GM12865 (cell line): ENCODE data around the gene DGCR8.

ENCODE experiments used
- DNase-seq: peaks from one replicate; pipeline ENCODE4 v3.0.0; 2010; ENCODE audit warnings: low read depth
- H3K4me3 ChIP-seq: 2 replicates; pipeline ENCODE4 v1.5.1; 2011; ENCODE audit warnings: mild to moderate bottlenecking, low read depth, low read length, control low read depth
- TF ChIP-seq, protein P1 (sequence below): IDR thresholded peaks from 2 replicates; pipeline ENCODE4 v1.5.1; 2011; ENCODE audit warnings: low read length, control low read depth, low read depth, inconsistent platforms; ENCODE audit not compliant: insufficient read depth; ENCODE audit errors: missing control alignments

The DGCR8 gene

DNA sequence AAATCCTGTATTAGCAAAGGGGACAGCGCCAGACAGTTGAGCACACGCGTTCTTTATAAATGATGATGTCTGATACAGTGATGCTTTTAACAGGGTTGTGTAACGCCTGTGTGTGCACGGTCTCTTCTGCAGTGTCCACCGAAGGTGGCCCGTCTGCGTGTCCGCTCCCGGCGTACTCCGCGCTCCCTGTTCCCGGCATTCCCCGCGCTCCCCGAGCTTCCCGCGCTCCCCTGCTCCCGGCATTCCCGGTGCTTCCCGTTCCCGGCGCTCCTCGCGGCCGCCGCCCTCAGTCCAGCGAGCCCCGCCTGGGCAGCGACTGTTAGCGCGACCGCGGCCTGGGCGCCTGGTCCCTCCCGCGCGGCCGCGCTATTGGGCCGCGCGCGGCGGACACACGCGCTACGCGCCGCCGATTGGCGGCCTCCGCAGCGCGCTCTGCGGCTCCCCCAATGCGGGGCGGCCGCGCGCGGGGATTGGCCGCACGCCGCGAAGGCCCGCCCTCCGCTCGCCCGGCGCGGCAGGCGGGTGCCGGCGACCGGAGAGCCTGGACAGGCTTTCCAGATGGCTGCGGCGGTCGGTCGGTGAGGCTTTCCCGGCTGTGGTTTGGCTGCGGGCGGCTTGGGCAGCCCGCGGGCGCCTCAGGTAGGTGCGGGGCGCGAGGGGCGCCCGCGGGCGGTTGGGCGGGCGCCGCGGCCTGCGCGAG is at the start of gene DGCR8:
TSS of gene DGCR8 (plus strand) at position 497 of the 700 bp plus-strand sequence. CDS start 5,723 bp downstream, outside the sequence.
- TF ChIP-seq, protein P1, sequence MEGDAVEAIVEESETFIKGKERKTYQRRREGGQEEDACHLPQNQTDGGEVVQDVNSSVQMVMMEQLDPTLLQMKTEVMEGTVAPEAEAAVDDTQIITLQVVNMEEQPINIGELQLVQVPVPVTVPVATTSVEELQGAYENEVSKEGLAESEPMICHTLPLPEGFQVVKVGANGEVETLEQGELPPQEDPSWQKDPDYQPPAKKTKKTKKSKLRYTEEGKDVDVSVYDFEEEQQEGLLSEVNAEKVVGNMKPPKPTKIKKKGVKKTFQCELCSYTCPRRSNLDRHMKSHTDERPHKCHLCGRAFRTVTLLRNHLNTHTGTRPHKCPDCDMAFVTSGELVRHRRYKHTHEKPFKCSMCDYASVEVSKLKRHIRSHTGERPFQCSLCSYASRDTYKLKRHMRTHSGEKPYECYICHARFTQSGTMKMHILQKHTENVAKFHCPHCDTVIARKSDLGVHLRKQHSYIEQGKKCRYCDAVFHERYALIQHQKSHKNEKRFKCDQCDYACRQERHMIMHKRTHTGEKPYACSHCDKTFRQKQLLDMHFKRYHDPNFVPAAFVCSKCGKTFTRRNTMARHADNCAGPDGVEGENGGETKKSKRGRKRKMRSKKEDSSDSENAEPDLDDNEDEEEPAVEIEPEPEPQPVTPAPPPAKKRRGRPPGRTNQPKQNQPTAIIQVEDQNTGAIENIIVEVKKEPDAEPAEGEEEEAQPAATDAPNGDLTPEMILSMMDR = no peak
- peak within 1 kb of the TSS; percentile 96 for H3K4me3 ChIP-seq
- DNase-seq = peak; percentile 89

DNA sequence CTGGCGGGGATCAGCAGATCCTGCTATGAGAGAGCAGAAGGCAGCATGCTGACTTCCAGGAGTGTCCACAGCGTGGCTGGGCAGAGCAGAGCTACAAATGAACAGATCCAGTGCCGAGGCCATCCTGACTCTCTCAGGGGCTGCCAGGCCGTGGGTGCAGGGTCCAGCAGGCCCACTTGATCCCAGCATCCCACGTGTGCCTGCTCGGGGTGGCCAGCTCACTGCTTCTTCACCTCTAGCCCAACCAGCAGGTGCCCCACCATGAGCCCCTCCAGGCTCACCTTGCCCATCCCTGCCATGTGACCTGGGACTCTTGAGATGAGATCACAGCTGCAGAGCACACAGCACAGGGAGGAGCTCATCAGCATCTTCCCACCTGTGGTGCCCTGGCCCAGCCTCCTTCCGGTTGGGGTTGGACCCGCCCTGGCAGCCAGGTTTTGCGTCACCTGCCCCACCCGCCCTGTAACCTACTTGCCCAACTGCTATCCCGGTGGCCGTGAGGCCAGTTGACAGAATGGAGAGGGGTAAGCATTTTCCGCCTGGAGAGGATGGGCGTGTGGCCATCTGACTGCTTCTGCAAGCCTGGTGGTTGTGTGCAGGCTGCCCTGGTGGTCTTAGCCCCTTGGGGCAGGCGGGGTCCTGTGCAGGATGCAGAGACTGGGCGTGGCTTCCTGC is 48.2 kb upstream of the DGCR8 start:
- peak; percentile 35 for DNase-seq
- TF ChIP-seq, protein P1 = no peak
- H3K4me3 ChIP-seq = no peak overlapping the region

DNA sequence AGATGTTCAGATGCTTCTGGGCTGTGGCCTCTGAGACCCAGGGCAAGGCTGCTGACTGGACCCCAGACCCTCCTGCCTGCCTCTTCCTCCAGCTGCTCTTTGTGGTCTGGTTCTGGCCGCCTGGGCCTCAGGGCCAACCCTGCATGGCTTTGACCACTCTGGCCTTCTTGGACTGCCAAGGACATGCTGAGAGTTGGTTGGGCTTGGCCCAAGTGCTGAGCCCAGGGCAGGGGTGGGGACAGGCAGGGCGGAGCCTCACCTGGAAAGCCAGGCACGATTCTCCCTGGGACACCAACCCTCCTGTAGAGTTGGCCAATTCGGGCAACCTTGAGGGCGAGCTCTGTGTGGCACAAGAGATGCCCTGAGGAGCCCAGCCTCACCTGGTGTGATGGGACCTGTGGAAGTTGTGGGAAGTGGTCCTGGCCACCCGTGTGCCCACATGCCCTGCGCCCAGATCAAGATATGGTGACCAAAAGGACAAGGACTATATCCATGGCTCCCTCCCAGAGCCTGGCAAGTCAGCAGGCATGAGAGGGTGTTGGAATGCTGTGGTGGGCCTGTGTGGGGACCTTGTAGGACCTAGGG is 47.5 kb upstream of the DGCR8 start:
- no peak for DNase-seq
- TF ChIP-seq, protein P1 = no peak
- H3K4me3 ChIP-seq = no peak overlapping the region

DNA sequence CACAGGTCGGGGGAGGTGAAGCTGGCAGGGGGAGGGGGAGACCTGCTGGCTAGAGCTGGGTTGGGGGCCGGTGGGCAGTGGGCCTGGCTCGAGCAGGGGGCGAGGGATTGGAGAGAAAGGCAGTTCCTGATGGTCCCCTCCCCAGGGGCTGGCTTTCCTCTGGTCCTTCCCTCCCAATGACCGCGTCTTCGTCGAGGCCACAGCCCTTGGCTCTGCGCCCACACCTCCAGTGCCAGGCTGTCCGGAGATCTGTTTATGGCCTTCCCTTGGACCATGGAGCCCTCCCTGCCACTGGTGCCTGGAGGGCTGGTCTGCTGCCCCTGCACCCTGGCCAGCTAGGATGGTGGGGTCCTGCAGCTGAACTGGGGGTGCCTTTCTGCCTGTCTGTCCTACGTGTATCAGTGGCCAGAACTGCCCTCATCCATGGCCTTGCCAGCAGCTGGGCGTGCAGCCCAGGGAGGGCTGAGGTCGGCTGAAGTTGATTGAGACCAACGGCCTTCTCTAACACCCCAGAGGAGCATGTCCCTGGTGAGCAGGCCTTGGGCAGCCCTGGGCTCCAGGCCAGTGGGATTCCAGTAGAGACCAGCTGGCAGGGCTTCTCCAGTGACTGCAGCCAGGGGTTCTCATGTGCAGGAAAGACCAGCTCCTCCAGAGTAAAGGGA is 46.9 kb upstream of the DGCR8 start:
- H3K4me3 ChIP-seq = no peak overlapping the region
- DNase-seq = no peak
- TF ChIP-seq, protein P1 = no peak

DNA sequence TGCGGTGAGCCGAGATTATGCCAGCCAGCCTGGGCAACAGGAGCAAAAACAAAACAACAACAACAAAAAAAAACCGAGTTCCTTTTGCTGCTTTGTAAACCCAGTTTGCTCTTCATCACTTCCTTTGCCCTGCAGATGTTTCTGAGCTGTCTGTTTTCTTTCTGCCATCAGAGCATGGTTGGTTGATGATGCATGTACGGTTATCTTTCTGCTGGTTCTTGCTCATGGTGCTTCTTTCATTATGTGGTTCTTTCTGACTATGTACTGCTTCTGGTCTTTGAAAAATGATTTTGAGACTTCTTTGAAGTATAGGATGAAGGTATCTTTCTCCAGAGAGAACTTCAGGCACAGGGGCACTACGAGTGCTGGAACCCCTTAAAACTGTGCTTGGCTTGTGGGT is 45.9 kb upstream of the DGCR8 start:
- H3K4me3 ChIP-seq = no peak overlapping the region
- peak; percentile 65 for DNase-seq
- TF ChIP-seq, protein P1 = no peak

DNA sequence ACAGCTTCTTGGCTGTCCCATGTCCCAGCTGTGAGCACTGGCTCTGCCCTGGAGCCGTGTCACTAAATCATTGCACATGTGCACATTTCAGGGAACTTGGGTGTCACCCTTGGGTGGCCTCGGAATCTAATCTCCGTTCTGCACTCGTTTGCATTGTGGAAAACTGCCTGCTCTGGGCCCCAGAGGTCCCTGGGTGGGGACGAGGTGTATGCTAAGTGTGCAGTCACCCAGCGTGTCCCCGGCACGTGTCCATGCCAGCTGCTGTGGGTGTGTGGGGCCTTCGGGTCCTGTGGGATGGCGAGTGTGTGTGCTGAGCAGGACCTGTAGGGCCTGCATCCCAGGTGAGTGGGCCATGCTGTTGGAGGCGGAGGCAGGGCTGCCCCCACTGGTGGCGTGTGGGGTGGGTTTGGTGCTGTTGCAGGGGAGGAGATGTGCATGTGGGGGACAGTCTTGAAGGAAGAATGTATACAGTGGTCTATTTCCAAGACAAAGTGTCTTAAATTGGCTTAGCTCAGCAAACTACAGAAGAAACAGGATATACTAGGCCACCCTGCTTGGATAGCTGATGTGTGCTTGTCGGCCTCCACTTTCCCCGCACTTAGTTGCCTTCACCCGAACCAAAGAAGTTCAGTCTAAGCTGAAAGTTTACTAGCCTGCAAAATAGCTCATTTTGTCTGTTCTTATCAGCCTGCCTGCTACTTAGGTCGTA is 44.5 kb upstream of the DGCR8 start:
- no peak overlapping the region for H3K4me3 ChIP-seq
- no peak for DNase-seq
- TF ChIP-seq, protein P1 = no peak
